ENCODE measurements around the gene KICS2. TPM values are rescaled to one million over a fixed set of nuclear protein-coding genes. Genes with fewer than 3 reads are reported as not detected.

Gene KICS2
- total RNA-seq, 4 donors from 2014 or later: 4.5 to 8.8 (median 6.4) TPM

DNA sequence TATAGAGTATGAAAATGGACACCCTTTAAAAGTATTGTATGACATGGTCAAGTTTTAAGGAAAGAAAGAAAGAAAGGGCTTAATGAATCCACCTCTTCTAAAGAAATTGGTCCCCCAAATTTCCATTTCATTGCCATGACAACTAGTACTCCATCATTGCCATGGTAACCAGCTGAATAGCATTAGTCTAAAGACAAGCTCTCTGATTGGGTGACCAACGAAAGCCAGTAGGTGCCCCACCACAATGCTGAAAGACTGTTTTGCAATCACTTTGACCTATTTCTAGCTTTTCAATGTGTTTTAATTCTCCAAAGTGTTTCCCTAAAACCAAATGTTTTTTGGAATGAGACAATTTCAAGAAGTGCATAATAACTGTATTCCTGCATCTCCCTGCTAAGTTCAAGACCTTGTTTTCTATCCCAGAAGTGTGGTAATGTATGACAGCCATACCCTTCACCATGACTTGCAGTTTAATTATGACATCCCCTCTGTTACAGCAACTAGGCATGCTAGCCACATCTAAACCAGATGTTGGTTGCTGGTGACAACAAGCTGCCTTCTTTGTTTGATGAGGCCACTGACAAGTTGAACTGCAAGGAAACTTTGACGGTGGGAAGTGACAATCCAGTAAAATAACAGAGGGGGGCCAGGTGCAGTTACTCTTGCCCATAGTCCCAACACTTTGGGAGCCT lies 46.7 kb downstream of the KICS2 start:
- Histone ChIP-seq H3K4me3 (no peak overlapping the region), H3K27ac (replicated peaks in 1 of 4) (no peak overlapping the region), H3K9me3 (no peaks in the 10 kb centered on the region), H3K27me3 (no peaks in the 10 kb centered on the region), H3K36me3 (no peaks in the 10 kb centered on the region), H3K4me1 (no peaks in the 10 kb centered on the region)
- 80% methylated on average over 2 of the region's 2 CpGs for whole genome bisulfite sequencing
- intact Hi-C loops (cut with DNase I): no loop called here
- no peak for TF ChIP-seq EP300 (IDR thresholded peaks at IDR 0.05)
- TF ChIP-seq POLR2A (IDR thresholded peaks at IDR 0.05; ENCODE audit: low read depth): no peak
- no peak for TF ChIP-seq POLR2AphosphoS5 (IDR thresholded peaks at IDR 0.05)
- TF ChIP-seq, protein P1, sequence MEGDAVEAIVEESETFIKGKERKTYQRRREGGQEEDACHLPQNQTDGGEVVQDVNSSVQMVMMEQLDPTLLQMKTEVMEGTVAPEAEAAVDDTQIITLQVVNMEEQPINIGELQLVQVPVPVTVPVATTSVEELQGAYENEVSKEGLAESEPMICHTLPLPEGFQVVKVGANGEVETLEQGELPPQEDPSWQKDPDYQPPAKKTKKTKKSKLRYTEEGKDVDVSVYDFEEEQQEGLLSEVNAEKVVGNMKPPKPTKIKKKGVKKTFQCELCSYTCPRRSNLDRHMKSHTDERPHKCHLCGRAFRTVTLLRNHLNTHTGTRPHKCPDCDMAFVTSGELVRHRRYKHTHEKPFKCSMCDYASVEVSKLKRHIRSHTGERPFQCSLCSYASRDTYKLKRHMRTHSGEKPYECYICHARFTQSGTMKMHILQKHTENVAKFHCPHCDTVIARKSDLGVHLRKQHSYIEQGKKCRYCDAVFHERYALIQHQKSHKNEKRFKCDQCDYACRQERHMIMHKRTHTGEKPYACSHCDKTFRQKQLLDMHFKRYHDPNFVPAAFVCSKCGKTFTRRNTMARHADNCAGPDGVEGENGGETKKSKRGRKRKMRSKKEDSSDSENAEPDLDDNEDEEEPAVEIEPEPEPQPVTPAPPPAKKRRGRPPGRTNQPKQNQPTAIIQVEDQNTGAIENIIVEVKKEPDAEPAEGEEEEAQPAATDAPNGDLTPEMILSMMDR (IDR thresholded peaks at IDR 0.05): no peak
- no peak for DNase-seq (ENCODE audit: extremely low spot score)

DNA sequence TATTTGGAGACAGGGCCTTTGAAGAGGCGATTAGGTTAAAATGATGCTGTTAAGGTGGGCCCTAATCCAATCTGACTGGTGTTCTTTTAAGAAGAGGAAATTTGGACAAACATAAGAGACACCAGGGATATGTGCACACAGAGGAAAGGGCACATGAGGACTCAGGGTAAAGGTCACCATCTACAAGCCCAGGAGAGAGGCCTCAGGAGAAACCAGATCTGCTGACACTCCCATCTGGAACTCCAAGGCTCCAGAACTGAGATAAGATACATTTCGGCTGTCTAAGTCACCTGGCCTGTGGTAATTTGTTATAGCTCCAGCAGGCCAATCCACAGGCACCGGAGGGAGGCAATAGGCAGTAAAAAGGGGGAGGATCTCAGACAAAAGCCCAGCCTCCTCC lies 48.6 kb downstream of the KICS2 start:
- TF ChIP-seq EP300 (IDR thresholded peaks at IDR 0.05): no peak
- TF ChIP-seq, protein P1 (IDR thresholded peaks at IDR 0.05): no peak
- TF ChIP-seq POLR2A (IDR thresholded peaks at IDR 0.05; ENCODE audit: low read depth): no peak
- TF ChIP-seq POLR2AphosphoS5 (IDR thresholded peaks at IDR 0.05): no peak
- WGBS: 91% methylated on average over 3 of the region's 3 CpGs
- H3K4me1 ChIP-seq: no peaks in the 10 kb centered on the region
- no peaks in the 10 kb centered on the region for H3K9me3 ChIP-seq
- intact Hi-C loops (cut with DNase I): no loop called here
- no peaks in the 10 kb centered on the region for H3K27me3 ChIP-seq
- no peaks in the 10 kb centered on the region for H3K36me3 ChIP-seq
- no peak for DNase-seq (ENCODE audit: extremely low spot score)
- no peak overlapping the region for H3K4me3 ChIP-seq
- no peak overlapping the region for H3K27ac ChIP-seq (replicated peaks in 1 of 4)

Small RNAs within 50 kb of the gene (small RNA-seq; reads per million reads assigned to genes)
- 0 reads per million in 3 donors for gene RNU5A-7P
- 0 reads per million in 3 donors for gene RNU6-1009P

Other genes starting within 250 kb of the KICS2 start
- gene C12orf56, start 168.5 kb upstream of the KICS2 start, total RNA-seq: under 1 TPM in 1 of 4 donors, not detected in 3; 0.11 TPM
- gene XPOT, start 182.1 kb upstream of the KICS2 start, total RNA-seq: 10 to 100 TPM; 24.5 to 27.6 (median 26.8) TPM
- gene TBK1, start 229.8 kb upstream of the KICS2 start, total RNA-seq: 10 to 100 TPM; 21.2 to 24.1 (median 22.6) TPM